ENCODE measurements around the gene STK35. TPM values are rescaled to one million over a fixed set of nuclear protein-coding genes. Genes with fewer than 3 reads are reported as not detected.

STK35 gene
- polyA plus RNA-seq, 1 donor from 2014 or later = 10.8 TPM

DNA sequence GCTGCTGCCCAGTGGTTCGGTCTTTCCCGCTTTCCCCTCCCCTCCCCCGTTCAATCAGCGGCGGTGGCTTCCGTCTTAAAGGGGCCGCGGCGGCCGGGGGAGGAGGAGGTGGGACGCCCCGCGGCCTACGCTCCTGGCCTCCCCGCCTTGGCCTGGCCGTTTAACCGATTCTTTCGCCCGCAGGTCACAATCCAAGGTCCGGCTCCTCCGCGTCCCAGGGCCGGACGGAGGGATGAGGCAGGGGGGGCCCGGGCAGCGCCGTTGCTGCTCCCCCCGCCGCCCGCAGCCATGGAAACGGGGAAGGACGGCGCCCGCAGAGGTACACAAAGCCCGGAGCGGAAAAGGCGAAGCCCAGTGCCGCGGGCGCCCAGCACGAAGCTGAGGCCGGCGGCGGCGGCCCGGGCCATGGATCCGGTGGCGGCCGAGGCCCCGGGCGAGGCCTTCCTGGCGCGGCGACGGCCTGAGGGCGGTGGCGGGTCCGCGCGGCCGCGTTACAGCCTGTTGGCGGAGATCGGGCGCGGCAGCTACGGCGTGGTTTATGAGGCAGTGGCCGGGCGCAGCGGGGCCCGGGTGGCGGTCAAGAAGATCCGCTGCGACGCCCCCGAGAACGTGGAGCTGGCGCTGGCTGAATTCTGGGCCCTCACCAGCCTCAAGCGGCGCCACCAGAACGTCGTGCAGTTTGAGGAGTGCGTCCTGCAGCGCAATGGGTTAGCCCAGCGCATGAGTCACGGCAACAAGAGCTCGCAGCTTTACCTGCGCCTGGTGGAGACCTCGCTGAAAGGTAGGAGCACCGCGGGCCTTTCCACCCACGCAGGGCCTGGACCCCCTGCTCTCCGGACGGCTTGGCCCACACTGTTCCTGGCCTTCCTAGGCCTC lies 1.2 kb downstream of the STK35 start:
- Histone ChIP-seq H3K9ac (ENCODE audit: low read length) (peak overlapping the region; percentile 92), H3K79me2 (replicated peaks; ENCODE audit: insufficient read depth, low read length) (peaks cover 47% of the 10 kb centered on the region), H4K20me1 (ENCODE audit: insufficient read depth) (no peaks in the 10 kb centered on the region), H3K4me3 (ENCODE audit: low read length) (peak overlapping the region; percentile 99), H3K36me3 (ENCODE audit: insufficient read depth, low read length) (no peaks in the 10 kb centered on the region), H3K4me2 (ENCODE audit: low read length) (peak overlapping the region; percentile 99), H3K9me3 (ENCODE audit: low read length) (no peaks in the 10 kb centered on the region), H2AFZ (ENCODE audit: low read depth, low read length) (peak overlapping the region; percentile 91), H3K27ac (ENCODE audit: low read length) (peak overlapping the region; percentile 97), H3K9me2 (ENCODE audit: insufficient read depth, low read length) (no peaks in the 10 kb centered on the region), H3K27me3 (ENCODE audit: insufficient read depth, low read depth, low read length) (no peaks in the 10 kb centered on the region), H3F3A (ENCODE audit: insufficient read depth, low read length, poor library complexity, severe bottlenecking) (no peaks in the 10 kb centered on the region)
- TF ChIP-seq EP300 (conservative IDR thresholded peaks at IDR 0.05; ENCODE audit: poor library complexity, severe bottlenecking) = peak; percentile 39
- TF ChIP-seq MXI1 (conservative IDR thresholded peaks at IDR 0.05; ENCODE audit: poor library complexity, severe bottlenecking) = peak; percentile 82
- TF ChIP-seq POLR2AphosphoS5 (IDR thresholded peaks at IDR 0.05) = peak; percentile 91
- TF ChIP-seq TAF1 (IDR thresholded peaks at IDR 0.05; ENCODE audit: low read depth) = no peak
- peak; percentile 49 for TF ChIP-seq RAD21 (conservative IDR thresholded peaks at IDR 0.05)
- no peak for TF ChIP-seq EZH2 (IDR thresholded peaks at IDR 0.05; ENCODE audit: borderline replicate concordance, insufficient read depth, low read length, poor library complexity, severe bottlenecking)
- TF ChIP-seq, protein P1, sequence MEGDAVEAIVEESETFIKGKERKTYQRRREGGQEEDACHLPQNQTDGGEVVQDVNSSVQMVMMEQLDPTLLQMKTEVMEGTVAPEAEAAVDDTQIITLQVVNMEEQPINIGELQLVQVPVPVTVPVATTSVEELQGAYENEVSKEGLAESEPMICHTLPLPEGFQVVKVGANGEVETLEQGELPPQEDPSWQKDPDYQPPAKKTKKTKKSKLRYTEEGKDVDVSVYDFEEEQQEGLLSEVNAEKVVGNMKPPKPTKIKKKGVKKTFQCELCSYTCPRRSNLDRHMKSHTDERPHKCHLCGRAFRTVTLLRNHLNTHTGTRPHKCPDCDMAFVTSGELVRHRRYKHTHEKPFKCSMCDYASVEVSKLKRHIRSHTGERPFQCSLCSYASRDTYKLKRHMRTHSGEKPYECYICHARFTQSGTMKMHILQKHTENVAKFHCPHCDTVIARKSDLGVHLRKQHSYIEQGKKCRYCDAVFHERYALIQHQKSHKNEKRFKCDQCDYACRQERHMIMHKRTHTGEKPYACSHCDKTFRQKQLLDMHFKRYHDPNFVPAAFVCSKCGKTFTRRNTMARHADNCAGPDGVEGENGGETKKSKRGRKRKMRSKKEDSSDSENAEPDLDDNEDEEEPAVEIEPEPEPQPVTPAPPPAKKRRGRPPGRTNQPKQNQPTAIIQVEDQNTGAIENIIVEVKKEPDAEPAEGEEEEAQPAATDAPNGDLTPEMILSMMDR (IDR thresholded peaks at IDR 0.05; ENCODE audit: poor library complexity, severe bottlenecking) = no peak
- peak; percentile 62 for TF ChIP-seq SMC3 (conservative IDR thresholded peaks at IDR 0.05; ENCODE audit: poor library complexity)
- TF ChIP-seq, protein P2, sequence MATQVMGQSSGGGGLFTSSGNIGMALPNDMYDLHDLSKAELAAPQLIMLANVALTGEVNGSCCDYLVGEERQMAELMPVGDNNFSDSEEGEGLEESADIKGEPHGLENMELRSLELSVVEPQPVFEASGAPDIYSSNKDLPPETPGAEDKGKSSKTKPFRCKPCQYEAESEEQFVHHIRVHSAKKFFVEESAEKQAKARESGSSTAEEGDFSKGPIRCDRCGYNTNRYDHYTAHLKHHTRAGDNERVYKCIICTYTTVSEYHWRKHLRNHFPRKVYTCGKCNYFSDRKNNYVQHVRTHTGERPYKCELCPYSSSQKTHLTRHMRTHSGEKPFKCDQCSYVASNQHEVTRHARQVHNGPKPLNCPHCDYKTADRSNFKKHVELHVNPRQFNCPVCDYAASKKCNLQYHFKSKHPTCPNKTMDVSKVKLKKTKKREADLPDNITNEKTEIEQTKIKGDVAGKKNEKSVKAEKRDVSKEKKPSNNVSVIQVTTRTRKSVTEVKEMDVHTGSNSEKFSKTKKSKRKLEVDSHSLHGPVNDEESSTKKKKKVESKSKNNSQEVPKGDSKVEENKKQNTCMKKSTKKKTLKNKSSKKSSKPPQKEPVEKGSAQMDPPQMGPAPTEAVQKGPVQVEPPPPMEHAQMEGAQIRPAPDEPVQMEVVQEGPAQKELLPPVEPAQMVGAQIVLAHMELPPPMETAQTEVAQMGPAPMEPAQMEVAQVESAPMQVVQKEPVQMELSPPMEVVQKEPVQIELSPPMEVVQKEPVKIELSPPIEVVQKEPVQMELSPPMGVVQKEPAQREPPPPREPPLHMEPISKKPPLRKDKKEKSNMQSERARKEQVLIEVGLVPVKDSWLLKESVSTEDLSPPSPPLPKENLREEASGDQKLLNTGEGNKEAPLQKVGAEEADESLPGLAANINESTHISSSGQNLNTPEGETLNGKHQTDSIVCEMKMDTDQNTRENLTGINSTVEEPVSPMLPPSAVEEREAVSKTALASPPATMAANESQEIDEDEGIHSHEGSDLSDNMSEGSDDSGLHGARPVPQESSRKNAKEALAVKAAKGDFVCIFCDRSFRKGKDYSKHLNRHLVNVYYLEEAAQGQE (IDR thresholded peaks at IDR 0.05; ENCODE audit: borderline replicate concordance) = no peak

DNA sequence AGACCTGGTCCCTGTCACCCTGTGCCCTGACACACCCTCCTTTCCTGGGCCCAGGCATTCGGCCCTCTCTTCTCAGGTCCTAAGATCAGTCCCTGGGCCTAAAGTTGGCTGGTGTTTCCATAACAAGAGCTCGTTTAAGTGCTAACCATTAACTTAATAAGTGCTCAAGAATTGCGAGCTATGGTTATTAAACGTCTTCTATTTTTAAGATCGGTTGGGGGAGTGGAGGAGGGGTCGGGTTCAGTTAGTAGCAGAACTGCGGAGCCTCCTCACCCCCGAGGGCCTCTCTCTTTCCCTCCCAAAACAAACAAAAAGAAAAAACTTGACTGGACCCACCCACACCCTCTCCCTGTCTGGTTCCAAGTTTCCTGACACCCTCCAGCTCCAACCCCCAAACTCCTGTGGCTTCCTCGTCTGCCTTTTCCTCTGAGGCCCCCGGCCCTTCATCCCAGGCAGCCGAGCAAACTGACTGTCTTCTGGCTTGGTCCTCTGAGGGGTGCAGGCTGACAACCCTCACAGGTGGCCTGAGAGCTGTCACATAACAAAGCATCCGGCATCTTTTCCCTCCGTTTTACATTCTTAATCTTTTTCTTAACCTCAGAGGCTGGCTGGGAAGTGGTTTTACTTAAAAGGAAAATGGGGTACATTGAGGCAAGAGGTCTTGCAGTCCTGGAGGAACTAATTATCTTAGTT lies 2.0 kb downstream of the STK35 start:
- no peaks in the 10 kb centered on the region for H4K20me1 ChIP-seq (ENCODE audit: insufficient read depth)
- peak overlapping the region; percentile 97 for H3K27ac ChIP-seq (ENCODE audit: low read length)
- no peaks in the 10 kb centered on the region for H3K27me3 ChIP-seq (ENCODE audit: insufficient read depth, low read depth, low read length)
- TF ChIP-seq EZH2 (IDR thresholded peaks at IDR 0.05; ENCODE audit: borderline replicate concordance, insufficient read depth, low read length, poor library complexity, severe bottlenecking) = no peak
- no peak for TF ChIP-seq EP300 (conservative IDR thresholded peaks at IDR 0.05; ENCODE audit: poor library complexity, severe bottlenecking)
- no peak for TF ChIP-seq RAD21 (conservative IDR thresholded peaks at IDR 0.05)
- TF ChIP-seq, protein P2 (IDR thresholded peaks at IDR 0.05; ENCODE audit: borderline replicate concordance) = no peak
- no peak for TF ChIP-seq TAF1 (IDR thresholded peaks at IDR 0.05; ENCODE audit: low read depth)
- no peak for TF ChIP-seq MXI1 (conservative IDR thresholded peaks at IDR 0.05; ENCODE audit: poor library complexity, severe bottlenecking)
- TF ChIP-seq POLR2AphosphoS5 (IDR thresholded peaks at IDR 0.05) = no peak
- TF ChIP-seq SMC3 (conservative IDR thresholded peaks at IDR 0.05; ENCODE audit: poor library complexity) = no peak
- TF ChIP-seq, protein P1 (IDR thresholded peaks at IDR 0.05; ENCODE audit: poor library complexity, severe bottlenecking) = no peak
- H3K9me3 ChIP-seq (ENCODE audit: low read length) = no peaks in the 10 kb centered on the region
- no peaks in the 10 kb centered on the region for H3K36me3 ChIP-seq (ENCODE audit: insufficient read depth, low read length)
- peak overlapping the region; percentile 56 for H2AFZ ChIP-seq (ENCODE audit: low read depth, low read length)
- H3K9ac ChIP-seq (ENCODE audit: low read length) = peak overlapping the region; percentile 92
- no peaks in the 10 kb centered on the region for H3K9me2 ChIP-seq (ENCODE audit: insufficient read depth, low read length)
- H3K4me3 ChIP-seq (ENCODE audit: low read length) = peak overlapping the region; percentile 99
- H3K4me2 ChIP-seq (ENCODE audit: low read length) = peak overlapping the region; percentile 99
- H3F3A ChIP-seq (ENCODE audit: insufficient read depth, low read length, poor library complexity, severe bottlenecking) = no peaks in the 10 kb centered on the region
- peaks cover 52% of the 10 kb centered on the region for H3K79me2 ChIP-seq (replicated peaks; ENCODE audit: insufficient read depth, low read length)

Measured in neural cell (in vitro differentiated cells).